Right hindlimb (tissue), 1 donor: ENCODE measurements around the gene ZIC1.

Experiments
- DNase-seq: peaks from one replicate; pipeline ENCODE4 v3.0.0-alpha.2; 2018

The ZIC1 gene

DNA sequence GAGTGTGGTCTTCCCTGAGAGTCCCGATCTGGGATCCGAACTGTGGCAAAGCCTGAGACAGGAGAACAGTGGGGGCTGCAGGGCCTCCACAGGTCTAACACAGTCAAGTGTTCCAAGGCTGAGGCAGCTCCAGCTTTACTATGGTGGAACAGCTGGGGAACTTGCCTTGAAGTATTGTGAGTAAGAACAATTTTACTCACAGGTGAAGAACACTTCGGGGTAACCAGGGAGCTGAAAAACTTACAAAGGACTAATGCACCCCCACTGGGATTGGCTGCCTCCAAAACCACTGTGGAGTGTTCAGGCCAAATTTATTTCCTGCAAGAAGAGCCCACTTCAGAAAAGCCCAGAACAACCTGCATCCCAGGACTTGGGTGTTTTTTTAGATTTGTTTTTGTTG, 28.2 kb upstream of the ZIC1 start:
- DNase-seq, result no peak

DNA sequence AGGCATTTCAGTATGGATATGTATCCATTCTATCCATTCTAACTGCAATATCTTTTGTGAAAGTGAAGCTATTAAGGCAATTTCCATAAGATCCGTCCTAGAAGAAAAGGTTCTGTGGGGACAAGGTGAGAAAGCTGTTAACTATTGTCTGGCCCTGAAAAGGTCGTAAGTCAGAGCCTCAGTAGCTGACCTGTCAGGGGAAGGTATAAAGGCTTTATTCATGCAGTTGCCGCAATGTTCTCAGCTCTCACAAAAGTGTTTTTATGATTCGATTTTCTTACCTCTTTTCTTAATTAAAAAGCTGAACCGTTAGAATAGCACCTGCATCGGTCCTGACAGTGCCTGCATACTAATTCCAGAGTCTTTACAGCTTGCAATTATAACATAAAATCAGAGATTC, 27.6 kb upstream of the ZIC1 start:
- no peak for DNase-seq

DNA sequence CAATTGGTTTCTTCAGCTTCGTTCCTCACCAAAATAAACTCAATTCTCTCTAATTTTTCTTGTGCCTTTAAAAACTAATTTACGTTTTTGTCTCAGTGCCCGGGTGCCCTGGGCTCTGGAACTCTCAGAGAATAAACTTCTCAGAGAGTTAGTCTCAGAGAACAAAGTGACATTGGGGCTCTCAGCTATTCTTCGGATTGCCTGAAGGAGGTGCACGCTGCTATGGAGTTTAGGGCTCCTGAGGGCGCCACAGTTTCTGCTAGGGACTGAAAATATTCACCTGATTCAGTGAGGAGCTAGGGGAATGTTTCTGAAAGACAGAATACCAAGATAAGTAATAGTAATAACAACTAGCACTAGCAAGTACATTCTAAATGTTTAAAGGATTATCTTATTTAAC, 25.5 kb upstream of the ZIC1 start:
- no peak for DNase-seq

DNA sequence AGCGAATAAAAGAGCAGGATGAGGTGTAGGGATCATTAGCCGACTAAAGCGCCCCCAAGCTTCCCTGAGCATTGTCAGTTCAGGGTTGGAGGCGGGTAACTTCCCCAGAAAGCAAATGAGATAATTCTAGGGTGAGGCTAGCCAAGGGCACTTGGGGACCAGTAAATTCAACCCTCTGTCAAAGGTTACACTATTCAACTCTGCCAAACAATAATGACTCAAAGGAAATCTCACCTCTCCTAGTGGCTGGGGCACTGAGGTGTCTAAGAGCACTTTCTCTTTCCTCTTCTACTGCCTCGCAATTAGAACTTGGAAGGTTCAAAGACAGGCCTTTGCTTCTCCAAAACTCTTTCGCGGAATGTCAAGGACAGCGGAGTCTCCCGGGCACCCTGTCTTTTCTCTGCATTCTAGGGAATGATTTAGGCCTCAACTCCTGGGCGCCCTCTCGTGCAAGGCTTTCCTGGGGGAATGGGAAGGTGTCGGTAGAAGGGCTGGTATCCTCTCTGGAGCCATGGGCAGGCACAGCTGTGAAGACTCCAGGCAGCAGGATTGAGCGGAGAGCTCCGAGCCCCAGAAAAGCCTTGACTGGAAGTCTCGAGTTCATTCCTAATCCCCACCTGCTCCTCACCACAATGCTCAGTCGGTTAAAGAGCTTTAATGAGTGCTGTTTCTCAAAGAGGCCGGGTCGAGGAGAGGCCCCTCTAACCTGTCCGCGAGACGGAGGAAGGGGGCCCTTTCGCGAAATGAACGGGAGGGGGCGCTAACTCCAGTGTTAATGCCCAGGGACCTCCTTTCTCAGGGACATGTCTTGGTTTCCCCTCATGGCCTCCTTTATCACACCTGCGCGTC, 24.7 kb upstream of the ZIC1 start:
- no peak for DNase-seq

DNA sequence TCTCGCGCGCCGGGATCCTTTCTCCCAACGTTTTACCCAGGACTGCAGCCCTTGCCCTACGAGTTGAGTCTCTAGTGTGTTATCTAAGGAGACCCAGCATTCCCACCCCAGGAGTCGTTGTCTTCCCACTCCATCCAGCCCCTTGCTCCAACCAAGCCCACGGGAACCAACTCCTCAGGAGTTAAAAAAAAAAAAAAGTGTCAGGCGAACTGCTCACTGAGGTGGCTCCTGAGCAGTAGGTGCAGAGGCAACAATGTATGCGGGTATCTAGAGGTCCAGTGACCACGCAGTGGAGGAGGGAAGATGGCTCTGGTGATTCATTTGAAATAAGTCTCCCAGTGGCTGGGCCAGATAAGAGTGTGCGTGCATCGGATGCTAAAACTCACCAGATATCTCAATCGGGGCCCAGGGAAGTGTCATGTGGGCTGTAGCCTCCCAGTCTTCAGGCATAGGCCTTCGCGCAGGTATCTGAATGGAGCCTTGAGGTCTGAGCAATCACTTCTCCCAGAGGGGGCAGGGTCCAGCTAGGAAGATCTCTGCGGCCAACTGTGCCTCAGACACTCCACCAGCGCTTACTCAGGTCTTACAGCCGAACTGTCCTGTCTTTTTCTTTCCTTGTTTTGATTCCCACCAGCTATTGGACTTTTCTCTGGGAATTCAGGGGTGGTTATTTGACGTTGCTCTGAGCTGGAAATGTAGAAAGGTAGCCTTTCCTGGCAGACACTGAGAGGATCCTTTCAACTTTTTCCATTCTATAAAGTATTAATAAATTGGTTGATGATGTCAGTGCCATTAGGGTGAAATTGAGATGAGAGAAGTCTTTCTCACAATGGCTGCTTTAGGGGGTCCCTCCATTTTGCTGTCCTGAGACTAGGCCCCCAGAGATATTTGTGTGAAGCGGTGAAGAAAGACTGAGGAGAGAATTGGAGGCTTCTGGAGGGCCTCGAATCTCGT, 23.8 kb upstream of the ZIC1 start:
- DNase-seq, result no peak

DNA sequence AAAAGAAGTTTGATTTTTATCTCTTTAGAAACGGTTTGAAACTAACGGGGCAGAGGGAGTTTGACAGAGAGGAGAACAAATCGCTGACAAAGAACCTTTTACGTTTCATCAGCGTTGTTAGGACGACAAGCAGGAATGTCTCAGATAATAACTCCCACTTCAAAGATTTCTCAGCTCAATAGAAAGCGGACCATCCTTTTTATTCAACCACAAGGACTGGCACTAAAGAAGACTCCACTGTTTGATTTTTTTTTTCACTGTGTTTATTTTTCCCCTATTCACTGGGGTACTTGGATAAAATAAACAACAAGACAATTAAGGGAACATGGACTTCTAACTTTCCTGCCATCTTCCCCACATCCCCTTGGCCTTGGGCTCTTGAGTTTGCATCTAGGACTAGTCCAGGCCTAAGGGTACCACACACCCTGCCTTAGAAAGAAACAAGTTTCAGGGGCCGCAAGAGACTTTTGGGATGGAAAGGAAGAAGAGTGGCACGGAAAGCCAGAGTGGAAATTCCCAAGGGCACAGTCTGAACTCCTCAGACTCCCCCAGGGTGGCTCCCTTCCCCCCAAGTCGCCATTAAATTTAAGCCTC, 21.8 kb upstream of the ZIC1 start:
- no peak for DNase-seq

DNA sequence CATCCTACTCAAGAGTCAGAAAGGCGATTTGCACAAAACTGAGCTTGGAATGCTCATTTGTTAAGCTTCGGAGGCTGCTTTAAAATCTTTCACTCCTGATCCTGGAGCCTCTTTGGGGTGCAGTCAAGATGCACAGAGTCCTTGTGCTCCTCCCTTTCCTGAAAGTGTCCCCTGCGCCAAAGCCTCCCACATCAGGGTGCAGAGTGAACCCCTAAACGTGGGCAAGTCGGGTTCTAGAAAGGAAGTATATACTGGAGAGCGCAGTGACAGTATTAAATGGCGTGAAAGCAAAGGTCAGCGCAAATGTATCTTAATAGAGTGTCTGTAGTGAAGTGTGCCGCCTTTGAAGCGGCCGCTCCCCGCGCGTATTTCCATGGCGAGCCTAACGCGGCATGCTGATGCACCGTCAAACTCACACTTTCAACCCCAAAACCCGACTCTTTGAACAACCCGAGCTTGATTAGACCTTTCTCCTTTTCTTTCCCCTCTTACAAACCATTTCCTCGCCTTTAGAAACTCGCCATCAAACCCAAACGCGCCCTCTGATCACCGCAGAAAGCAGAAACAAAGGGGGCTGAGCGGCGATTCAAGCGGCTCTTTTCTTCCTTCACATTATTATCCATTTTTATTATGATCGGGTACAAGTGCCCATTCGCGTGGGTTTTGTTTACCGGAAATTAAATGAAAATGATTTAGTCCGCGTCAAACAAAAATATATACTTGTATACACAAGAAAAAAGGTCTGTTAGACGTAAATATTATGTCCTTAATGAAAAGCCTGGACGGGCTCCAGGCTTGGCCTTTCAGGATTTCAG, 21.1 kb upstream of the ZIC1 start:
- no peak for DNase-seq

DNA sequence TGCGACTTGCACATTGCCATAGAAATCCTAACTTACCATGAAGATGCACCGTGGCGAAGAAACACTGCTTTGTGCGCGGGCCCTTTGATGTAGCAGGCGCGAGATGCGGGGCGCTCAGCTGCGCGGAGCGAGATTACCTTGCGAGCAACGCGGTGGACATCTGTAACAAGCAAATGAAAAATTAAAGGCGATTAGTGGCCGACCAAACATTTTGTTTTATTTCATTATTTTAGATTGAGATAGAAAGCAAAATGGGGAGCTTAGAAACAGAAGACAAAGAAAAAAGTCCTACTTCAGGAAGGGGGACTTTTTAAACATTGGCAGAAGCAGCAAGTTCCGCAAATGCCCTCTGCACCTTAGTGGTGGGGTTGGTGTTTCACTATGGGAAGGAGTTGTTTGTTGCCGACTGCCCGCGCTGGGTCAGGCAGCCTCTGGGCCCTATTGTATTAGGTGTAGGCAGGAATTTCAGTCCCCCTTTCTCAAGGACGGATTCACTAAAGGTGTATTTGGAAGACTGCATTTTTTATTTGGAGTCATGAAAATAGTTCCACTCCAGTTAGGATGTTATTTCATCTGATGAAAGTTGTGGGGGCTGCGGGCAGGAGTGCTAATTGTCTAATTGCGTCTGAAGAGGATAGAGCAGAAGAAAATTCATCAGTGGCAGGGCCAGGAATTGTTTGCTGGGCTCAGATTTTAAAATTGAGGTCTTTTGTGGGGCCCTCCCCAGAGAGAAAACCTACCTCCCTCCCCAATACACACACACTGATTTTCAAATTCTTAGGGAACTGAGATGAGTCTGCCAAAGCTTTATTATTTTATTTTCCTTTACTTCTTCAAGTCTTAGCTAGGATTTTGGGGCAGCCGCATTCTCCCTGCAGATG, 20.2 kb upstream of the ZIC1 start:
- no peak for DNase-seq

DNA sequence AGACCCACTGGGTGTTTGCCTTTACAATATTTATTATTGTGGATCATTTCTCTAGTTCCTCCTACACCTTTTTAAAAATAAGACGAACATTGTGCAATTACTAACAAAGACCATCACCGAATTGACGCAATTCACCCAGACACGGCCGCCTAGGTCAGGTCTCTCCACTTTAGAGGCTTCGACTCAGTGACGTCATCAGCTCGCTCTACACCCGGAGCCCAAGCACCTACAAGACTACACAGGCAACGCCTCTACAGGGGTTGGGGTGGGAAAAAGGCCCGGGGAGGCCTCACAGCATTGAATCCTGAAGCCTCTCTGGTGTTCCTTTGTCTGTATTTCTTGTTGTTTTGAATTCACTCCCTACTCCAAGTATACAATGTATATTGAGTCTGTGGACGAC, 19.4 kb upstream of the ZIC1 start:
- DNase-seq, result no peak

DNA sequence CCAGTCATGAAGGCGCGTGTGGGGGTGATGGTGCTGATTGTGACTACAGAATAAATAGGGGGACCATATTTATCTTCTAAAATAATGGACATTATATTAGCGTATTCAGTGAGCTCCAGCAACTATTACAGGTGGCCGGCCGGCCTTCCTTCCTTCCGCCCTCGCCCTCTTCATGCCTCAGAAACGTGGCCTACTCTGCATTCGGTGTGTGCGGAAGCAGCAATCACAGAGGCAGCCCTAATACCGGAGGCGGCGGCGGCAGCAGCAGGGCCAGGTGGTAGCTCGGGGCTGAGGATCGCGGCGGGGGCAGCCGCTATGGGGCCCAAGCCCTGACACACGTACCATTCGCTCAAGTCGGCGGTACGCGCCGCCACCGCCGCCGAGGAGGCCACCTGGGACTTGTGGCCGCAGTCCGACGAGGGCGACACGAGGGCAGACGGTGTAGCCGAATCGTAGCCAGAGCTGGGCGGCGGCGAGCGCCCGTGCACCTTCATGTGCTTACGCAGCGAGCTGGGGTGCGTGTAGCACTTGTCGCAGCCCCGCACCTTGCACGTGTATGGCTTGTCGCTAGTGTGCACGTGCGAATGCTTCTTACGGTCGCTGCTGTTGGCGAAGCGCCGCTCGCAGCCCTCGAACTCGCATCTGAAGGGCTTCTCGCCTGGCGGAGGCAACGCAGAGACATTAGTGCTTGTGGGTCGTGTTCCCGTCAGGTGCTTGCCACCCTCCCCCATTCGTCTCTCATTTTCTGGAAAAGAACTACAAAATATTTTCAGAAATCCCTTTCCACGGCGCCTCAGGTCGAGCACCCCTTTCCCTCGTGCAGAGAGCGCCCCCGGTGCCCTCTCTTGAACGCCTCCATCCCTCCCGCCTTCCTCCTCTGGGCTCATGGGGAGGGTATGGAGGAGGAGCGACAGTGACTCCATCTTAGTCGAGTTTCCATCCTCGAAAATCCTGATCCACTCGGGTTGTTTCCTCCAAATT, 18.3 kb upstream of the ZIC1 start:
- DNase-seq, result no peak

DNA sequence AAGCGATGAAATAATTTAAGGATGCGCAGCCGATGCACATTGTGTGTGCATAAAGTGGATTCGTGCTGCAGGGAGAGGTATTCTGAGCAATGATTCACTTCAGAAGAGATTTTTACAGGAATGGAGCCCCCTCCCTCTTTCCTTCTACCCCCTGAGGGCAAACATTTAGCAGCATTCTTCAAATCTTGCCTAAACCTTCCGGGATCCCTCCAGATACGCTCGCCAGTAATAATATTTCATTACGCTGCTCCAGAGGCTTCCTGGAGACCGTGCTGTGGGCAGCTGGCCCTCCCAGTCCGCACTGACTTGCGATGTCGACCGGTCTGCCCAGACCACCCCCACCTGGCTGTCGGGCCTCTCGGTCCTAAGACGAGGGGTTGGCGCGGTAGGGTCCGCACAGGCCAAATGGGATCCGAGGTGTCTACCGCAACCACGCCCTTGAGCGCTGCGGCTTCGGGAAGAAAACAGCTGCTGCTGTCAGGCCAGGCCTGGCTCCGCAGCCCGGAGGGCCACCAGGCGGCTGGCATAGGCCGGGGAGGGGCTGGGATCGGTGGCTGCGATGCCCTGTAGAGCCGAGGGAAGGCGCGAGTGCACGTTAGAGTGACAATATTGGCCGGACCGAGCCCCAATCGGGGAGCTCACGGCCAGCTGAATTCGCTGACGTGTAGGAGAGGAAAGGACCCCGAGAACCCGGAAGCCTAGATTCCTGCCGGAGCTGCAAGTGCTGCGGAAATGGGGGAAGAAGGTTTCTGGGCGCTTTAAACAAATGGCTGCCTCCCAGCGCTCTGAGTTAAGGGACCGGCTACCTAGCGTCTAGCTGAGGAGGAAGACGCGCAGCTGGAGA, 17.2 kb upstream of the ZIC1 start:
- peak; percentile 85 for DNase-seq

DNA sequence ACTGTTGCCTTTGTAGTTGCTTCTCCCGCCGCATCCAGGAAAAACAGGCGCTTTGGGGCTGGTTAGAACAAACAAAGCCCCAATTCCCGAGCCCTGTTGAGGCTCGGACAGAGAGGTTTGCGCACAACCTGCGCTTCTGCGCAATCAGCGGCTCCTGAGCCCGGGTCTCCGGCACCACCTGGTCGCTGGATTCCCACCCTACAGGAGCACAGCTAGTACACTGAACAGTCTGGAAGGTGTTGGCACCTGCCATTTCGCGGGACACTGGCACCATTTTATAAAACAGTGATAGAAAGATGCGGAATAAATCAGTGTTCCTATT, 16.6 kb upstream of the ZIC1 start:
- DNase-seq, result no peak

DNA sequence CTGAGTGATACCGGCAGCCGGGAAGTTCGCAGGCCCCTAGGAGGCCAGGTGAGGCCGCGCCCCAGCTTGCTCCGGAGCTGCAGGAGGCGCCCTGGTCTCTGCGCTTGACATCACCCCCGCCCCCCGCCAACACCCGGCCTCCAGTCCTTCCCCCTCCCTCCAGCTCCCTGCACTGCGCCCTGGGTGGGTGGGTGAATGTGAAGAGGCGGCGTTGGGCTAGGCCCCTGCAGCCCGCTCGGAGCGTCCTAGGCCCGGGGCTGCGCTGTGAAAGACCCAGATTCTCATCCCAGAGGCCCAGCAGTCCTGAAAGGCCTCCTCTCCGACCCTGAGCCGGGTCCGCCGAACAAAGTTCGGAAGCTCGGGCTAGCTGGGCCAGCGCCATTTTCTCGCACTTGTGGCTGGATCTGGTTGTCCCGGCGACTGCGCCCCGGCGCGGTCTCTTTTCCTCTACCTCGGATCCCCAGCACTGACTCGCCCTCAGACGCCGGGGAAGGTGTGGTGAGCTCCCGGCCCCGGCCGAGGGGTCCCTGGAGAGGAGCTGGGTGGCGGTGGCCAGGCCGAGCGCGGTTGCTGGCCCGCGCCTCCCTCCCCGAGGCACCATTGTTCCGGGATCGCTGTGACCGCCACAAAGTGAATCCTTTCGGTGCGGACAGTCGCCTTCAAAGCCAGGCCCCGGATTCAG, 15.8 kb upstream of the ZIC1 start:
- DNase-seq, result peak; percentile 61

DNA sequence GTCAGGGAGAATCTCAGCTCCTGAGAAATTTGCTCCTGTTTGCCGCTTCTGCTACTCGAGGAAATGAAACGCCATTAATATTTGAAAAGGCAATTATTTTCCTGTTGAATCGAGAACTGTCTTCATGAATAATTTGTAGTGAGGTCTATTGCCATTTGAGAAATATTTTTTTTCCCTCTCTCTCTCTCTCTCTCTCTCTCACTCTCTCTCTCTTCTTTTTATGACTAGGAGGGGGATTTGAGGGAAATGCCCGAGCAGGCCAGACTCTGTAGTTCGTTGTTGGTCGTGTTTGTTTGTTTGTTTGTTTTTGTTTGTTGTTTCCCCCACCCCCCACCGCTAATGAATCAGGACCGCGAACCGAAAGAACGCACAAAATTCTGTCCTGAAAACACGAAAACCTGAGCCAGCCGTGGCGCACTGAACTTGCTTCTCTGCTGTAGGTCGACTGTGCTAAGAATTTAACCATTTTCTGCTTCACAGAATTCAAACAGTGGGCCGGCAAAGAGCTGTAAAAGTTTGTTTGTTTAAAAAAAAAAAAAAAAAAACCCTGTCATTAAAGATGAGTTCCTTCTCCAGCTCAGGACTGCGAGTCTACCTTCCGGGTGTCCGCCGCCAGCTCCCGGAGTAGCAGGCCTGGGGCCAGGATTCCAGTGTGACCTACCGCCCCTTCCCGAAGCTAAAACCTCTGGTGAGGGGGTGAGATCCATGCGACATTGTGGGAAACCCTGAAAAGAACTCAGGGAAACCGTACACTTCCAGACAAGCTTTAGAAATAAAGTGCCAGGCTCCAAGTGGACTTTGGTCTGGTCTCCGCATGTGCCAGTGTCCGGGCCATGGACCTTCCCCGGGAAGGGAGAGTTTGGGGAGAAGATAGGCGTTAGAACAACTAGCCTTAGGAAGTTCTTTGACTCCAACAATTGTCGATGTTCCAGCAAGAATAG, 15.0 kb upstream of the ZIC1 start:
- DNase-seq, result no peak

DNA sequence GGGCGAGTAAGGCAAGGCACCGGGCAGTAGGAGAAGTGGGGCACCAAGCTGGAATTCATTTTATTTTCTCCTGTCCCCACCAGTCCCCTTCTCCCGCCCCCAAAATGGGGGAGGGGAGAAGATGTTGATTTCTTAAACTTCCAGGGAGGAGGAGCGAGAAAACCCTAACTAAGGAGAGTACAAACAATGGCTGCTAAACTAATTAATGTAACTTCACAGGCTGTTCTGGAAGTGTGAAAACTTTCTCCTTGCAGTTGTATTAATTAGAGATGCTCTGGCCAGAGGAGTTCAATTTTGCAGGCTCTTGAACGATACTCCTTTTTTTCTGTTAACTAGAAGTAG, 14.3 kb upstream of the ZIC1 start:
- DNase-seq, result no peak

DNA sequence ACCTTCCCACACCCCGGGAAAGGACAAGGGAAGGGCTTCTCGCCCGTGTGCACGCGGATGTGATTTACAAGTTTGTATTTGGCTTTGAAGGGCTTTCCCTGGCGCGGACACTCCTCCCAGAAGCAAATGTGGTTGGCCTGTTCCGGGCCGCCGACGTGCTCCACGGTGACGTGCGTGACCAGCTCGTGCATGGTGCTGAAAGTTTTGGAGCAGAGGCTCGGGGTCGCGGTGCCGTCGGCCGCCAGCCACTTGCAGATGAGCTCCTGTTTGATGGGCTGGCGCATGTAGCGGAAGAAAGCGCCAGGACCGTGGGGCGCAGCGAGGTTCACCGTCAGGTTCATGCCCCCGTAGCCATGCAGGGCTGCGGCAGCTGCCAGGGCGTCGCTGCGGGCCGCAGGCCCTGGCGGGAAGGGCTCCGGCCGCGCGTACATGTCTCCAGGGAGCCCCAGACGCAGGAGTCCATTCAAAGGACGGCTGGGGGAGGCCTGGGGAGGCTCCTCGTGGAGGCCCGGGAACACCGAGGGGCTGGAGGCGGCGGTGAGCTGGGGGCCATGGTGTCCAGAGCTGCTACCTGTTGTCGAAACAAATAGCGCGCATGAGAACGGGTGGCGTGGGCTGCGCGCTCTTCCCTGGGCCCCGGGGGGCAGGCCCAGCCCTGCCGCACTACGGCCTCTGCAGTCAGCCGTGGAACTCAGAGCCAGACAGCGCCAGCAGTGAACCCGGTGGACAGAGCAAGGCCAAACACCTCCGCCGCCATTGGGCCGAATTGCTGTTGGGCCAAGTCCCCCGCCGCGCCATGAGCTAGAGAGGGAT, 13.1 kb upstream of the ZIC1 start:
- peak; percentile 30 for DNase-seq

DNA sequence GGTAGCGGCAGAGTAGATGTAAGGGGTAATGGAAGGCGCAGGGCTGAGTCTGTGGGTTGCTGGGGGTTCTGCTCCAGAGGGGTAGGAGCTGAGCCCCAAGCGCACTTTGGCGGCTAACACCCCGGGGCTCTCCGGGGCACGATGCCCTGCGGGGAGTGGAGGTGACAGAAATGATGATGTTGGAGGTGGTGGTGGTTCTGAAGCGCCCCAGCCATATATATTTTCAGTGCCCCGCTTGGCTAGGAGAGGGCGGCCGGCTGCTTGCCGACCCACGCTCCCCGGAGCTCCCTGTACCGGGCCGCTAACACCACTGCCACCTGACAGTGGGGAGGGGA, 12.5 kb upstream of the ZIC1 start:
- DNase-seq, result no peak
